Measurements from ENCODE around the gene CUL2. TPM values are rescaled to one million over a fixed set of nuclear protein-coding genes. Genes with fewer than 3 reads are reported as not detected.
"Not testable (repeated sequence)": the region's sequence is repeated elsewhere in the genome, so short reads cannot be mapped to it uniquely, and the experiment has no call there.

Gene CUL2
- polyA plus RNA-seq, 10 donors: 33.6 to 54.5 (median 42.0) TPM

DNA sequence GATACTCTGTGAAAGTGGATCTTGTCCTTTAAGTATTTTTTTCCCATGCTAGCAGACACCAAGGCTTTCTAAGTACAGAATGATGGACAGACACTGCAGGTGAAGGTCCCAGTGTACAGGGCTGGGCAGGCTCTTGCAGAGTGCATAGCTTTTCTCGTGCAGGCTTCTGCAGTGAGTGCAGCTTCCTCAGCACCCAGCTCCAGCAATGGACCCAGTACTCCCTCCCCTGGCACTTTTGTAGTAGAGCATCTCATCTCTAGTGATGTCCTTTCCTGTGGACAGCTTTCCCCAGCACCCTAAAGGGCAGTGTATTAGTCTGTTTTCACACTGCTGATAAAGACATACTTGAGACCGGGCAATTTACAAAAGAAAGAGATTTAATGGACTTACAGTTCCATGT, 104.3 kb downstream of the CUL2 start:
- no peak for DNase-seq

GRCh38 chr10:34985146-34985545, 105.0 kb downstream of the CUL2 start:
- no peak for DNase-seq

GRCh38 chr10:34981844-34982243, 108.3 kb downstream of the CUL2 start:
- DNase-seq: no peak

GRCh38 chr10:34979938-34980337, 110.2 kb downstream of the CUL2 start:
- DNase-seq: no peak

DNA sequence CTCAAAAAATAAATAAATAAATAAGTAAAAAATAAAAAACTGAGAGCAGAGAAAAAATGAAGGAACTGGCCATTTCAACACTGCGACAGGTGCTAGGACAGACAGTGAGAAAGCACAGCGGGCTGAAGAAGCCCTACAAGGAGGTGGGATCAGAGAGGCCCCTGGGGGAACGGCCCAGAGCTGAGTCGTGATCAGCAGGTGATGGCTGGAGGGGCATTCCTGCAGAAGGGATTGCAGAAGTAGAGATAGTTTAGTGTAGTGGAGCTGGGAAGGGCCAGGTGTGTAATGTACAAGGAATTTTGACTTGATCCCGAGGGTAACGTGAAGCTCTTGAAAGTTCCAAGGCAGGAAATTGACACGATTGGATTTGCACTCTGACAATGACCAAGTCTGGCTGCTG, 112.1 kb downstream of the CUL2 start:
- no peak for DNase-seq

GRCh38 chr10:34976380-34976910, 113.7 kb downstream of the CUL2 start:
- DNase-seq: not testable (repeated sequence)

DNA sequence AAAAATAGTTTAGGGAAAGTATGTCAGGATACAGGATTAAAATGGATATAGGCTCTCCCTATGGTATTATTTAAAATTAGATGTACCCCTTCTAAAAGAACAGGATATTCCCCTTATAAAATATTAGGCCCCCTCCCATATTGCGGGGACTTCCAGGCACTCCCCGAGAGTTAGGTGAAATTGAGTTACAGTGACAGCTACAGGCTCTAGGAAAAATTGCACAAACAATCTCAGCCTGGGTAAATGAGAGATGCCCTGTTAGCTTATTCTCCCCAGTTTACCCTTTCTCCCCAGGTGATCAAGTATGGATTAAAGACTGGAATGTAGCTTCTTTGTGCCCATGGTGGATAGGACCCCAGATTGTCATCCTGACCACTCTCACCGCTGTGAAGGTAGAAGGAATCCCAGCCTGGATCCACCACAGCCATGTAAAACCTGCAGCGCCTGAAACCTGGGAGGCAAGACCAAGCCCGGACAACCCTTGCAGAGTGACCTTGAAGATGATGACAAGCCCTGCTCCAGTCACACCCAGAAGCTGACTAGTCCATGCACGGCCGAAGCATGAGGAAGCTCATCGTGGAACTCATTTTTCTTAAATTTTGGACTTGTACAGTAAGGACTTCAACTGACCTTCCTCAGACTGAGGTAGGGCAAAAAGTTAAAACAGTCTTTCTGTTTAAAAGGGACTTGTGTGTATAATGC, 115.6 kb downstream of the CUL2 start:
- DNase-seq: not testable (repeated sequence)

DNA sequence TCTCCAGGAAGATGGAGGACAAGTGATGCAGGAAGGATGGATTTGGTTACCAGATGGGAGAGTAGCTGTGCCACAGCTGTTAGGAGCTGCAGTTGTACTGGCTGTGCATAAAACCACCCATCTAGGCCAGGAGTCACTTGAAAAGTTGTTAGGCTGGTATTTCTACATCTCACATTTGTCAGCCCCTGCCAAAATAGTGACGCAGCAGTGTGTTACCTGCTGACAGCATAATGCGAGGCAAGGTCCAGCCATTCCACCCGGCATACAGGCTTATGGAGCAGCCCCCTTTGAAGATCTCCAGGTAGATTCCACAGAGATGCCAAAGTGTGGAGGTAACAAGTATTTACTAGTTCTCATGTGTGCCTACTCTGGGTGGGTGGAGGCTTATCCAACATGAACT, 116.4 kb downstream of the CUL2 start:
- not testable (repeated sequence) for DNase-seq

GRCh38 chr10:34973121-34973520, 117.0 kb downstream of the CUL2 start:
- not testable (repeated sequence) for DNase-seq

DNA sequence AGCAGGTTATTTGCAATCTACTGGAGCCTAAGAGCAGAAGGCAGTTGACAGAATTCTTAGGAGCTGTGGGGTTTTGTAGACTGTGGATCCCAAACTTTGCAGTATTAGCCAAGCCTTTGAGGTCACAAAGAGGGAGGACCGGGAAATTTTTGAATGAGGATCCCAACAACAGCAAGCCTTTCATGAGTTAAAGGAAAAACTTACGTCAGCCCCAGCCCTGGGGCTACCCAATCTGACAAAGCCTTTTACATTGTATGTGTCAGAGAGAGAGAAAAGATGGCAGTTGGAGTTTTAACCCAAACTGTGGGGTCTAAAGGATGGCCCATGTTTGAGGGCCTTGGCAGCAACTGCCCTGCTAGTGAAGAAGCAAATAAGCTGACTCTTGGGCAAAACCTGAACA, 117.5 kb downstream of the CUL2 start:
- not testable (repeated sequence) for DNase-seq

- DNase-seq: not testable (repeated sequence)
Measured at GRCh38 chr10:34971606-34972334, 118.4 kb downstream of the CUL2 start.

DNA sequence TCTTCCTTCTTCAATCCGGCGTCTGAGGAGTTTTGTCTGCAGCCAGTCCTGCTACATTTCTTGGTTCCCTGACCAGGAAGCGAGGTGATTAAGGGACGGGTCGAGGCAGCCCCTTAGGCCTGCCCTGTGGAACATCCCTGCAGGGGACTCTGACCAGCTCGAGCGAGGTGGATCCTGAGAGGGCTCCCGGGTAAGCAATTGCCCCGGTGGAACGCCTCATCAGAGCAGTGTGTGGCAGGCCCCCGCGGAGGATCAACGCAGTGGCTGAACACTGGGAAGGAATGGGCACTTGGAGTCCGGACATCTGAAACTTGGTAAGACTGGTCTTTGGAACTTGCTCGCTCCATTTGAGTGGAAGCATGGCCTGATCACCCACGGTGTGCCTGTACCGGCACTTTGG, 121.0 kb downstream of the CUL2 start:
- no peak for DNase-seq

GRCh38 chr10:34967335-34967880, 122.7 kb downstream of the CUL2 start:
- DNase-seq: peak; percentile 40 to 55 (median 44)

DNA sequence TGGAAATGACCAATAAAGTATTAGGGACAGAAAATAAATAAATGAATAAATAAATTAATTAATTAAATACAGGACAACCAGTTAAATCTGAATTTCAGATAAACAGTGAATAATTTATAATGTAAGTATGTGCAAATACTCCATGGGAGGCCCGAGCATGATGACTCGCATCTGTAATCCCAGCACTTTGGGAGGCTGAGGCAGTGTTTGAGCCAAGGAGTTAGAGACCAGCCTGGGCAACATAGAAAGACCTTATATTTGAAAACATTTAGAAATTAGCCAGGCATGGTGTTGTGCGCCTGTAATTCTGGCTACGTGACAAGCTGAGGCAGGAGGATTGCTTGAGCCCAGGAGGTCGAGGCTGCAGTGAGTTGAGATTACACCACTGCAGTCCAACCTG, 123.7 kb downstream of the CUL2 start:
- no peak for DNase-seq

DNA sequence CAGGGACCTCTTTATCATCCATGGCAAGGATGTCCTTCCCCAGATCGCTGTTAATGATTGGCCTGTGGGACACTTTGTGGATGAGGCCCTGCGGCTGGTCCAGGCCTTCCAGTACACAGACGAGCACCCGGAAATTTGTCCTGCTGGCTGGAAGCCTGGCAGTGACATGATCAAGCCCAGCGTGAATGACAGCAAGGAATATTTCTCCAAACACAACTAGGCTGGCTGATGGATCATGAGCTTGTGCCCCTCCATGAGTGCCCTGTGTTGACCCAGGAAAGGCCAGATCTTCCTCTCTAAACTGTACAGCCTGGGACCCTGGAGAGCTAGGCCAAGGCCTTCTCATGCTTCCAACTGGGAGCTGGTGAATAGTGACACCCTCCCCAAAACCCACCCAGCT, 124.1 kb downstream of the CUL2 start:
- no peak for DNase-seq

DNA sequence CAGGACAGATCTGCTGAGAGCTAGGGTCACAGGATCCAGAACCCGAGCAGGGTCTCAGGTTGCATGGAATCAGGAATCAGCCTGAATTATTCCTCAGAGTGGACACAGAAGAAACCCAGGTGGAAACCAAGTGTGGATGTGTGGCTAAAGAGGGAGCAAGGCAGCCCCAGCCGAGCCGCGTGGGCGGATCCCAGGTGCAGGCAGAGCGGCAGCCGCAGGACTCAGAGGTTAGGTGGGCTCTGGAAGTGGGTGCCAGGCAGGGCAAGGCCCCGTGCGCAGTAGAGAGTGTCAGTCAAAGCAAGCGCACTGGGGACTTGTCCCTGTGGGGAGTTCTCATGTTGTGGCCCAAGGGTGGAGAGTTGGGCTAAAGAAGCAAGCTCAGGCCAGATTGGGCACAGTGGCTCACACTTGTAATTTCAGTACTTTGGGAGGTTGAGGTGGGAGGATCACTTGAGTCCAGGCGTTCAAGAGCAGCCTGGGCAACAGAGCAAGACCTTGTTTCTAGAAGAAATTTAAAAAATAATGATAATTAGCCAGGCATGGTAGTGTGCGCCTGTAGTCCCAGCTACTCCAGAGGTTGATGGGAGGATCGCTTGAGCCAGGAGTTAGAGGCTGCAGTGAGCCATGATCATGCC, 125.9 kb downstream of the CUL2 start:
- no peak for DNase-seq

DNA sequence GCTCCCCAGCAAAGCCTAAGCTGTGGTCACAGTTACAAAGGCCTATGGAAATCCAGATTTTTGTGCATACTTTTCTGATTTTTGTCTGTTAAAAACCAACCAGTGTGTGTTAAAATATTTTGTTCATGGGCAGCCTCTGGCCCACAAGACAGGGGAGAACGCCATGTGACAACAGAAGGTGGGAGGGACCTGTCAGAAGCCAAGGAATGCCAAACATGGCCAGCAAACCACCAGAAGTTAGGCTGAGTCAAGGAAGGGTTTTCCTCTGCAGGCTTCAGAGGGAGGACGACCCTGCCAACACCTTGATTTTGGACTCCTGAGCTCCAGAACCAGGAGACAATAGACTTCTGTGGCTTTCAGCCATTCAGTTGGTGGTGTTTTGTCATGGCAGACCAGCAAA, 127.3 kb downstream of the CUL2 start:
- no peak for DNase-seq

- peak in 1 of 3 donors; percentile 18 for DNase-seq
Measured at GRCh38 chr10:34960983-34961382, 129.2 kb downstream of the CUL2 start.

DNA sequence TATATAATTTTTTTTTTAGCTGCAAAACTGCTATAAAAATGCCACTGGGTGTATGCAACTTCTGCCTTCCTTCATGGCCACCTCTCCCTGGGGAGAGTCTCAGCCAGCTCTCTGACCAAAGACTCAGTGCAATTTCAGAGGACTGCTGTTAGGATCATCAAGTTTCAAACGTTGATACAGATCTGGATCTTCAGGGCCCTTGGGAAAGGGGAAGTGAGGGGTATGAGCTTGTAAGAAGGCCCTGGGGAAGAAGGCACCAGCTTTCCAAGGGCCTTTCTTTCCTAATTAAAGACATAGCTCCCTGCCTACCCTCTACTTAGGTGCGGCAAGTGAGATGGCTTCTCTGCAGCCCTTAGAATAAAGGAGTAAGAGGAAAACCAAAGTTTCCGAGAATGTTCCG, 130.4 kb downstream of the CUL2 start:
- DNase-seq: no peak

GRCh38 chr10:34959321-34959720, 130.8 kb downstream of the CUL2 start:
- DNase-seq: peak in 1 of 3 donors; percentile 17
